HUDEP-2 (cell line): ENCODE results near the gene COPS9.

Experiments used
- DNase-seq, 76 experiments: peaks; one replicate each; lab custom pipeline; 2025; ENCODE audit not compliant: unreplicated experiment in 76 of 76; lab: John Stamatoyannopoulos, UW

Gene COPS9

GRCh38 chr2:240121675-240122074 lies 14.4 kb downstream of the COPS9 start:
- no peak for DNase-seq

- DNase-seq = no peak
These were observed 14.9 kb downstream of the COPS9 start for GRCh38 chr2:240121190-240121589.

- DNase-seq = no peak
These were observed 21.9 kb downstream of the COPS9 start for GRCh38 chr2:240114233-240114632.

GRCh38 chr2:240112914-240113690 lies 23.0 kb downstream of the COPS9 start:
- no peak for DNase-seq

GRCh38 chr2:240111253-240111652 lies 24.9 kb downstream of the COPS9 start:
- DNase-seq = no peak

GRCh38 chr2:240109386-240109785 lies 26.7 kb downstream of the COPS9 start:
- no peak for DNase-seq

GRCh38 chr2:240107477-240107796 lies 28.7 kb downstream of the COPS9 start:
- DNase-seq = no peak

- DNase-seq = no peak
These were observed 29.2 kb downstream of the COPS9 start for GRCh38 chr2:240106765-240107476.

- no peak for DNase-seq
These were observed 30.1 kb downstream of the COPS9 start for GRCh38 chr2:240105982-240106381.

GRCh38 chr2:240103136-240103535 lies 33.0 kb downstream of the COPS9 start:
- DNase-seq = no peak

- no peak for DNase-seq
These were observed 37.8 kb downstream of the COPS9 start for GRCh38 chr2:240098349-240098748.

GRCh38 chr2:240095556-240096523 lies 40.3 kb downstream of the COPS9 start:
- no peak for DNase-seq

- peak in 16 of 76 experiments; percentile 4 to 45 (median 22) for DNase-seq
These were observed 46.8 kb downstream of the COPS9 start for GRCh38 chr2:240089306-240089705.

GRCh38 chr2:240086563-240086962 lies 49.5 kb downstream of the COPS9 start:
- DNase-seq = no peak
